Skin epidermis (tissue), 12 donors: ENCODE data around the gene FAU.
"Not testable (repeated sequence)": the region's sequence is repeated elsewhere in the genome, so short reads cannot be mapped to it uniquely, and the experiment has no call there.

Source experiments
- H3K27ac ChIP-seq, 21 experiments: fragments of 200-600 bp; sonication (generic) in 11 of 21; one replicate each; pipeline ENCODE4 v1.5.0; 2020; ENCODE audit warnings: mild to moderate bottlenecking in 3 of 21, inconsistent platforms in 2 of 21, moderate library complexity in 2 of 21
- H3K4me3 ChIP-seq, 7 experiments: fragments of 200-600 bp; sonication (generic) in 2 of 7; one replicate each; pipeline ENCODE4 v1.5.0; 2020; ENCODE audit warnings: inconsistent platforms in 2 of 7, mild to moderate bottlenecking in 2 of 7, moderate library complexity in 1 of 7

The FAU gene

DNA sequence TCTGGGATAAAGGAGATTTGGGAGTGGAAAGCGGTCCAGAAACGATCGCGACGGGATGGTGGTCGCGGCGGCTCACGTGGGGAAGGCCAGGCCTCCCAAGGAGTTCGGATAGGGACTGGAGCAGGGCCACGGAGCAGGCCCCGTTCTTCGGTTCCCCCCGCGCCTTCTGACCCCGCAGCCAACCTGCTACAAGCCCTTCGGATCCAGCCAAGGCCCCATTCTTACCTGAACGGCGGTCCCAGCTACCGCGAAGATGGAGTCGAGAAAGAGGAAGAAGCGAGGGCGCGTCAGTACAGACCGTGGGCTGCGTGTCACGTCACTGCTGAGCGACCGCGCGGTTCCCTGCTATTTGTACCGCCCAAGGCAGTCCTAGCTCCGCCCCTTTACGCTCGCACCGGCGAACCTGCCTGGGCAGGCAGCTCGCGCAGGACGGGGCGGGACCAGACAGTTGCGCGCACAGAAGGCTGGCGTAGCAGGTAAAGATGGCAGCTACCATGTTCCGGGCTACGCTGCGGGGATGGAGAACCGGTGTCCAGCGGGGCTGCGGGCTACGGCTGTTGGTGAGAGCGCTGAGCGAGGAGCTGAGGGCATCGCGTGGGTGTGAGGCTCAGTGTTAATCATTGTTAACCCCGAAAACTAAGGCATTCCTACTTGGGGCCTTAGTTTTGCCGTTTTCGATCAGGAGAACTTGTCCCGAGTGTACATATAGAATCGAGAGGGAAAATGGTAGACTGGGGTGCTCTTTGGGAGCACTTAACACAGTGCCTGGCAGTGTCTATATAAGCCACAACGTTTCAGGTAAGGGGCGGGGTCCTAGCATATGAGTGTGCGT is at the start of gene FAU, which contains the start of gene MRPL49:
Gene FAU, minus strand, starts transcription at position 270 of the 832 bp plus-strand sequence. CDS start 321 bp downstream, outside the sequence.
Gene MRPL49, plus strand, starts transcription at position 457 of the 832 bp plus-strand sequence. Its CDS starts 26 bp downstream, at position 483.
- Histone ChIP-seq H3K27ac (peak within 1 kb of the TSS; percentile 76 to 97 (median 92)), H3K4me3 (peak within 1 kb of the TSS; percentile 66 to 98 (median 91))

DNA sequence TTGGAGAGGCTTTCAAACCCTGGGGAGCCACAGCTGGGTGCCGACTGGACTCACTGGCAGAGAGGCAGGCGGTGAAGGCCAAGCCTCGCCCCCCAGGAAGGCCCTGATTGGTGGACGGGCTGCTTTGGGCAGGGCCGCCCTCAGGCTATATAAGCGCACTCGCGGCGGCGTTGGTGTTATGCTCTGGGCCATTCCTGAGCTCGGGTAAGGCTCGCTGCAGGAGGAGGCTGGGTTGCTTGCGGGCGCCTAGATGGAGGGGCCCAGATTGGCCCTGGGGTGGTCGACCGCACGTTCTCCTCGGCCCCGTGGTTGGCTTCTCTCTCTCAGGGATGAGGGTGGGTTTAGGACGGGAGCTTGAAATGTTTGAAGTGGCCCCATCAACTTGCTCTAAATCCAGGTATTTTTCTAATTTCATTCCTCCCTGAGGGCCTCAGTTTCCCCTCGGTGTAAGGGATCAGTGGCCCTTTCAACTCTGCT is 48.2 kb upstream of the FAU start, which contains the start of gene SPDYC:
Gene SPDYC, plus strand, starts transcription at position 176 of the 477 bp plus-strand sequence. CDS start 1,125 bp downstream, outside the sequence.
- Histone ChIP-seq H3K27ac (peak within 1 kb of the TSS in 3 of 21 experiments; percentile 6 to 27 (median 10)), H3K4me3 (no peak within 1 kb of the TSS)

DNA sequence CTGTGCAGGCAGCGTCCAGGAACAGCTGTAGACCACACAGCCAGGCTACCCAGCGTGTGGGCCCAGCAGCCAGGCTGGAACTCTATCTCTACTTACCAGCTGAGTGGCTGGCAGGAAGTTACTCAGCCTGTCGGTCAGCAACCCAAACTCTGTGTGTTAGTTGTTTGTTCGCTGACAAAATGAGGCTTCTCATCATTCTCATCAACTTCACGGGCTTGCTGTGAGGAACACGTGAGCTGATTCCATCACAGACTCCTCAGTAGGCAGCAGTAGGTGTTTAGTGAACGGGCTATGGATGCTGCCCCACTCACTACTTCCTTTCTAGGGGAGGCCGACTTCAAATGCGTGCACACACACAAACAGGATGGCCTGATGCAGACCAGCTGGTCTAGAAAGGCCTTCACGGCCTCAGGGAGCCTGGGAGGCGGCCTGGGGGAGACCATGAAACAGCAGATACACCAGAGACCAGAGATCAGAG is 47.3 kb upstream of the FAU start:
- Histone ChIP-seq H3K4me3 (no peak overlapping the region), H3K27ac (peak overlapping the region in 3 of 21 experiments; percentile 6 to 27 (median 10))

DNA sequence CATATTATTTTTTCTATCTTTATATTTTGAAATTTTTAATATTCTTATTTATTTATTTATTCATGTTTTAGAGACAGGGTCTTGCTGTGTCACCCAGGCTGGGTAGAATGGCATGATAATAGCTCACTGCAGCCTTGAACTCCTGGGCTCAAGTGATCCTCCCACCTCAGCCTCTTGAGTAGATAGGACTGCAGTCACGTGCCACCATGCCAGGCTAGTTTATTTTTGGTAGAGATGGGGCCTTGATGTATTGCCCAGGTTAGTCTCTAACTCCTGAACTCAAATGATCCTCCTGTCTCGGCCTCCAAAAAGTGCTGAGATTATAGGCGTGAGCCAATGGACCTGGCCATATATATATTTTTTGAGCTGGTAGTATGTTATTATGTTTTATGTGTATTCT is 45.7 kb upstream of the FAU start:
- no peak overlapping the region for H3K4me3 ChIP-seq
- H3K27ac ChIP-seq: no peak overlapping the region

DNA sequence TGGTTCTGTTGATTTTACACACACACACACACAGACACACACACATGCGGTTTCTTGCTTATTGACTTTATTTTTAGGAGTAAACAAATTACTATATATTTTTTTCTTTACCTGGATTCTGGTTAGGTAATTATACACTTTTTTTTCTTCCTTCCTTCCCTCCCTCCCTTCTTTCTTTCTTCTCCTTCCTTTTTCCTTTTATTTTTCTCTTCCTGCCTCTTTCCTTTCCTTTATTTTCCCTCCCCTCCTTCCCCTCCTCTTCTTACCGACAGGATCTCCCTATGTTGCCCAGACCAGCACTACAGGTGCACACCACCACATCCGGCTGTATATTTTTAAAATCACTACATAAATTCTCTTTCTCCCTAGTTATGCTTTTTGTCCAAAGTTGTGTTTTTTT is 45.0 kb upstream of the FAU start:
- no peak overlapping the region for H3K4me3 ChIP-seq
- no peak overlapping the region for H3K27ac ChIP-seq

DNA sequence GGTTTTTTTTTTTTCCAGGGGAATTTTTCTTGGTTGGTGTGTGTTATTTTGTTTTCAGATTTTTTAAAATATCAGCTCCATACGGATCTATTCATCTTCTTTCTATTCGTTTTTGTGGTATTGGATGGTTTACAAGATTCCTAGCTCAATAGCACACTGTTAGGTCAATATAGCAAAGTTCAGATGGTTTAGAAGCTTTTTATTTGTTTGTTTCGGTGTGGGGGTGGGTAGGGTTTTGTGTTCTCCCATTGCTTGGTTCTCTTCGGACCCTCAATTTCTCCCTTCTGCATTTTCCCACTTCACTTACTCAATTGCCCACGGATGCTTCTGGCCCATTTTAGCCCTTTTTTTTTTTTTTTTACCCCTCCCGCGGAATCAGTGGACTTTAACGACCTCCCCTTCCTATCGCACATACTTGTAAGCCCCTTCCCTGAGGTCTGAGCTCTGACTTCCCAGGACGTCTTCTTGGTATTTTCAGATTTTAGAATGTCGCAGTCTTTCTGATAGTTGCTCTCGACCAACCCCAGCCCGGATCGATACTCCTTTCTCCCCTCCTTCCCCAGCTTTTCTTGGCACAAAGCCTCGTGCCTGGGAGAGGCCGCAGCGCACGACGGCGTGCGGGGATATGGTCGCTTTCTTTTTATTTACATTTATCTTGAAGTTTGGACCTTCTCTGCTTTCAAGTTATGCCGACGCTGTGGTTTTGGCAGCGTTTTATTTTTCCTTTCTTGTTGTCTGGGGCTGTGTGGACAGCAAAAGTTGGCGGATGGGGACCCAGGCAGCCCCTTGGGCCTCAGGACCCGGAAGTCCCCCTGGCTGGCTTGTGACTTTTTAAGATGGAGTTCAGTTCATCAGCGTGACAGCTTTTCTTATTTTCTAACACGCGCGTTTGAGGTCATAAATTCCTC is 43.7 kb upstream of the FAU start:
- Histone ChIP-seq H3K4me3 (no peak overlapping the region), H3K27ac (peak overlapping the region in 5 of 21 experiments; percentile 15 to 53 (median 32))

DNA sequence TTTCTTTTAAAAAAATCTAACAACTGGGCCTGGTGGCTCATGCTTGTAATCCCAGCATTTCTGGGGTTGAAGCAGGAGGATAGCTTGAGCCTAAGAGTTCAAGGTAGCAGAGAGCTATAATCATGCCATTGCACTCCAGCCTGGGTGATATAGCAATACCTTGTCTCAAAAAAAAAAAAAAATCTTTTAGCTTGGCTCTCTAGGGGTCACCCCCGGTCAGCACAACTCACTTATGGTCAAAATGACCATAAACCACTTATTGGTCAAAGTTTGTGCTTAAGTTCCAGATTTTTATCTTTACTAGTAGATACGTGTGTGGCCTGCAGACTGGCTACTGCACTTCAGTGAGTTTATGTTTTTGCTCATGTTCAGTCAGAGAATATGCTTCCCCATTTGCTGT is 41.8 kb upstream of the FAU start:
- H3K27ac ChIP-seq: no peak overlapping the region
- no peak overlapping the region for H3K4me3 ChIP-seq

DNA sequence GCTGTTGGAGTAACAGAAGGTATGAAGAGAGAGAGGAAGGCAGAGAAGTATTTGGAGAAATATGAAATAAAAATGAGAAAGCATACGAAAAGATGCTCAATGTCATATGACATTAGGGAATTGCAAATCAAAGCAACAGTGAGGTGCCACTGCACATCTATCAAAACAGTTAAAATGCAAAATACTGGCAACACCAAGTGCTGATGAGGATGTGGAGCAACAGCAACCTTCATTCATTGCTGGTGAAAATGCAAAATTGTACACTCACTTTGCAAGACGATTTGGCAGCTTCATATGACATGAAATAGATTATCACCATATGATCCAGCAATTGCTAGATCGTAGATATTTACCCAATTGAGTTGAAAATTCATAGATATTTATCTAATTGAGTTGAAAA is 38.7 kb upstream of the FAU start:
- no peak overlapping the region for H3K4me3 ChIP-seq
- no peak overlapping the region for H3K27ac ChIP-seq

DNA sequence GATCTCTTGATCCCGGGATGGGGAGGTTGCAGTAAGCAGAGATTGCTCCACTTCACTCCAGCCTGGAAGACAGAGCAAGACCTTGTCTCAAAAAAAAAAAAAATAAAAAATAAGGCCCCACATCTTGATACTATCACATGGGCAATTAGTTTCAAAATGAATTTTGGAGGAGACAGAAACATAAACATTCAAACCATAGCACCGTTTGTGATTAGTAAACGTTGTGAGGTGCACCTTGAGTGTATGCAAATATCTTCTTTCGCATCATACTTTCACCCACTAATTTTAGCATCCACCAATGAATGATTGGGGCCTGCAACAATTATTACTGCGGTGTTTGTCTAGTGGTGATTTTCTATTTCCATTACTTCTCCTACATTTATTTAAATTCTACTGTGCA is 37.1 kb upstream of the FAU start:
- Histone ChIP-seq H3K27ac (no peak overlapping the region), H3K4me3 (no peak overlapping the region)

DNA sequence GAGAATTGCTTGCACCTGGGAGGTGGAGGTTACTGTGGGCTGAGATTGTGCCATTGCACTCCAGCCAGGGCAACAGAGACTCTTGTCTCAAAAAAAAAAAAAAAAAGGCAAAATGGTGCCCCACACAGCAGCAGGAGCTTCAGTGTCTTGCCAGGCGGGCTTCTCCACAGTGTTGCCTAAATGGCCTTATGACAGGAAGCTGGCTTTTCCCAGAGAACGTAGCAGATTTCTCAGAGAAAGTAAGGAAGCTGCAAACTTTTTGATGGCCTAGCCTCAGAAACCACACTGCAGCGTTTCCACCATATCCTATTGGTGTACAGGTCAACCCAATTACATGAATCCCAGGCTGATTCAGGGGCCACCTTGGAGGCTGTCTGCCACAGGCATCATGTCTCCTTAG is 35.4 kb upstream of the FAU start:
- no peak overlapping the region for H3K27ac ChIP-seq
- H3K4me3 ChIP-seq: no peak overlapping the region

DNA sequence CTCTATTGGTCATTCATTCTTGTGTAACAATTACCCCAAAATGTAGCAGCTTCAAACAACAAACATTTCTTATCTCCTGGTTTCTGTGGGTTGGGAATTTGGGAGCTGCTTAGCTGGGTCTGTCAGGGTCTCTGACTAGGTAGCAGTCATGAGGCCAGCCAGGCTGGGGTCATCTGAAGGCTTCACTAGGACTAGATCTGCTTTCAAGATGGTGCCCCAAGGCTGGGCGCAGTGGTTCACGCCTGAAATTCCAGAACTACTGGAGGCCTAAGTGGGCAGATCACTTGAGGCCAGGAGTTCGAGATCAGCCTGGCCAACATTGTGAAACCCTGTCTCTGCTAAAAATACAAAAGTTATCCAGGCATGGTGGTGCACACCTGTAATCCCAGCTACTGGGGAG is 35.0 kb upstream of the FAU start:
- Histone ChIP-seq H3K27ac (no peak overlapping the region), H3K4me3 (no peak overlapping the region)

DNA sequence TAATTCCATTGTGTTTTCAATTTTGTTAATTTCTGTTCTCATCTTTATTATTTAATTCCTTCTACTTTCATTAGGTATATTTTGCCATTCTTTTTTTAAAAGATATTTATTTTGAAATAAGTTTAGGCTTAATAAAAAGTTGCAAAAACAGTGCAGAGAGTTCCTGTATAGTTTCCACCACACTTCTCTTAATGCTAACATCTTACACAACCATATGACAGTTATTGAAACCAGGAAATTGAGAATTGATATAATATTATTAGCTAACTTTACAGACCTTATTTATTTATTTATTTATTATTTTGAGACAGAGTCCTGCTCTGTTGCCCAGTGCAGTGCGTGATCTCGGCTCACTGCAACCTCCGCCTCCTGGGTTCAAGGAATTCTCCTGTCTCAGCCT is 34.3 kb upstream of the FAU start:
- no peak overlapping the region for H3K4me3 ChIP-seq
- H3K27ac ChIP-seq: no peak overlapping the region

DNA sequence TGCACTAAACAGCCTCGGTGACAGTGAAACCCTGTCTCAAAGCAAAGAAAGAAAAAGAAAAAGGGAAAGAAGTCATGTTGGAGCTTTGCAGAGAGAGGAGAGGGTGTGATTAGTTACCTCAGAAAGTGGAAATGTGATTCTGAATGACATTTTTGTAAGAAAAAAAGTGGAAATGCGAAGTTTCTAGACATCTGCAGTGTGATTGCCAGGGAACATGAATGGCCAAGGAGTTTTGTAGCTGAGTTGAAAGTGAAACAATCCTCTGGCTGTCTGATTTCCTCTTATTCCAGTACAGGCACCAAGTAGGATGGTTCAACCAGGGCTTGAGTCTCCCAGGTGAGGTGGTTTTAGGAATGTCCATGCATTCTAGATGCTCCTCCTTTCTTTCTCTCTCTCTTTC is 30.2 kb upstream of the FAU start:
- H3K27ac ChIP-seq: peak overlapping the region in 1 of 21 experiments; percentile 58
- H3K4me3 ChIP-seq: no peak overlapping the region

DNA sequence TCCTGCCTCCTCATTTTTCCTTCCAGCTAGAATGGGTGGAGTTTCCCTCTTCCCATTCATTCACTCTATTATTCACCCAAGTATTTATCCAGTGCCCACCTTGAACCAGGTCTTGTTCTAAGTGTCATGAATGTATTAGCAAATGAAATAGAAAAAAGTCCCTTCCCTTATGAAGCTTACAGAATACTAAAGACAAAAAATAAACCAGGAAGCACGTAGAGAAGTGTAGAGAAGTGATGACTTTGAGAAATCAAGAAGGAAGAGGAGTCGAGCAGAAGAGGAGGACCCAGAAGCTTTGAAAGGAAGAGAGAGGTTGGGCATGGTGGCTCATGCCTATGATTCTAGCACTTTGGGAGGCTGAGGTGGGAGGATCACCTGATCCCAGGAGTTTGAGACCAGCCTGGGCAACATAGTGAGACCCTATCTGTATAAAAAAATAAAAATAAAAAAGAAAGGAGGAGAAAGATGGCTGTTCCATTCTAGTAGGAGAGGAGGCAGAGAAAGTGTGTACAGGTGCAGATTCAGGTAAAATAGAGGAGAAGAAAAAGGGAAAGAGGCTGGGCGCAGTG is 29.5 kb upstream of the FAU start:
- Histone ChIP-seq H3K4me3 (no peak overlapping the region), H3K27ac (peak overlapping the region in 9 of 21 experiments; percentile 9 to 62 (median 46))

DNA sequence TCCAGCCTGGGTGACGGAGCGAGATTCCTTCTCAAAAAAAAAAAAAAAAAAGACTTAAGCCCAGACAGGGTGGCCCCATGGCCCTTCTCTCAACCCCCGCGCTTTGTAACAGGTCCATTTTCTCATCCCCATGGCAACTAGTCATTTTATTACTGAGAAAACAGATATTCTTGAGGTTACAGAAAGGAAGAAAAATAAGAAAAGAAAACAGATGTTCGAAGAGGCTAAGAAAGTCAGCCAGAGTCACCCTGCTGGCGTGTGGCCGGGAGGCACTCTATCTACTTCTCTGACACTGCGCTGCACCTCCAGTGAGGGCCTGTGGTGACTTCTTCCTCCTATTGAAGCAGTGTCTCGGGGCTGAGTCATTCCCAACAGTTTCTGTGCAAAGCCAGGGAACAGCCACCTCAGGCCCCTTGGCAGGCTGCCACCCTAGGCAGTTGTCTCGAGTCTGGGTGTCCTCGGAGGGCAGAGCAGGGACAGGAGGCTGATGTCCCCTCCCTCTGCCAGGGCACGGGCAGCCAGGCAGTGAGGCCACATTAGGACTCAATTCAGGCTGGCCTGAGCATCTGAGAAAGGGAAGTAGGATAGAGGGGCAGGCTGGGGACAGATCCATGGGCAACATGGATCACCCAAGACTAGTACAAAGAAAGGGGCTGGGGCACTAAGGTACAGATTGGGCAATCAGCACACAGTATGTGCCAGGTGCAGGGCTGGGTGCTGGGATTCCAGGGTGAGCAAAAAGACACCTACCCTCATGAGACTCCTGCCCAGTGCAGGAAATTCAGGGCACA is 28.8 kb upstream of the FAU start:
- Histone ChIP-seq H3K27ac (peak overlapping the region in 15 of 21 experiments; percentile 1 to 62 (median 38)), H3K4me3 (no peak overlapping the region)

DNA sequence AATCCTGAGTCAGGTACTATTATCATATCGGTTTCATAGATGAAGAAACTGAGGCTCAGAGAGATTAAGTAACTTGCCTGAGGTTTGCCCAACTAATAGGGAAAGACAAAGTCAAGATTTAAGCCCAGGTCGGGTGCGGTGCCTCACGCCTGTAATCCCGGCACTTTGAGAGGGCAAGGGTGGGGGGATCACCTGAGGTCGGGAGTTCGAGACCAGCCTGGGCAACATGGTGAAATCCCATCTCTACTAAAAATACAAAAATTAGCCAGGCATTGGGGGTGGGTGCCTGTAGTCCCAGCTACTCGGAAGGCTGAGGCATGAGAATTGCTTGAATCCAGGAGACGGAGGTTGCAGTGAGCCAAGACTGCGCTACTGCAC is 28.2 kb upstream of the FAU start:
- peak overlapping the region in 10 of 21 experiments; percentile 1 to 56 (median 32) for H3K27ac ChIP-seq
- H3K4me3 ChIP-seq: not testable (repeated sequence)

DNA sequence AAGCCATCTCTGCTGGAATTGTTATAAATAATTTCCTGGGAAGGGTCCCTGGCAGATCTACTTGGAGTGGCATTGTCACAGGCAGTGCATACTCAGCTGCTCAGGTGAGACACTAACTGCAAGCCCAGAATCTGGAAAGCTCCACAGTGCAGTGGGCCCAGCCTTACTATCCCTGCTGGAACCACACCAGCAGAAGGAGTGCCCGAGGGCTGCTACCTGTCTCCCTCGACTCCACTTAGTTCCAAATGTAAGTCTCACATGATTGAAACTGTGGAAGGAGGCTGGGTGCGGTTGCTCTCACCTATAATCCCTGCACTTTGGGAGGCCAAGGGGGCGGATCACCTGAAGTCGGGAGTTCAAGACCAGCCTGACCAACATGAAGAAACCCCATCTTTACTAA is 26.7 kb upstream of the FAU start:
- Histone ChIP-seq H3K27ac (no peak overlapping the region), H3K4me3 (no peak overlapping the region)

DNA sequence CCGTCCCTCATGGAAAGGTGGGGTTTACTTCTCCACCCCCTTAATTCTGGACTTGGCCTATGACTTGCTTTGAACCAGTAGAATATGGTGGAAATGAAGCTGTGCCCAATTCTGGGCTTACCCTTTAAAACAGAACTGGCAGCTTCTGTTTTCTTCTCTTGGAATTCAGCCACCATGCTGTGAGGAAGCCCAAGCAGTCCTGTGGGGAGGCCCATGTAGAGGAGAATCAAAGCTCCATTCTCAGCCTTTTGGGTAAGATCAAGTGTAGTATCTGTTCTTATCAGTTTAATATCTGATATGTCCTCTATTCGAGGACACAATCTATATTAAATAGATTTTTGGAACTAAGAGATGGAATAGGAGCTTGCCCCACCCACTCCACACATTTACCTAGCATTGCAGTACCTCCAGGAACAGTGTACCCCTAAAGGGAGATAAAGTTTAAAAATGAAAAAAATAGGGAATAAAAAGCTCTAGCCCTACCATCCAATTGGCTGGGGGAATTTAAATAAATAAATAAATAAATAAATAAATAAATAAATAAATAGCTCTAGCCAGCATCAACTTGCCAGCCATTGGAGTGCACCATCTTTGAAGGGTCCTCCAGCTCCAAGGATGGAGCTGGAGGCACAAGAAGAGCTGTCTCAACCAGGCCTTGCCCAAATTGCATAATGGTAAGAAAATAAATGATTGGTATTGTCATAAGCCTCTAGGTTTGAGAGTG is 25.6 kb upstream of the FAU start:
- Histone ChIP-seq H3K4me3 (no peak overlapping the region), H3K27ac (no peak overlapping the region)
